ENCODE measurements around the gene TNFRSF18.

The TNFRSF18 gene

DNA sequence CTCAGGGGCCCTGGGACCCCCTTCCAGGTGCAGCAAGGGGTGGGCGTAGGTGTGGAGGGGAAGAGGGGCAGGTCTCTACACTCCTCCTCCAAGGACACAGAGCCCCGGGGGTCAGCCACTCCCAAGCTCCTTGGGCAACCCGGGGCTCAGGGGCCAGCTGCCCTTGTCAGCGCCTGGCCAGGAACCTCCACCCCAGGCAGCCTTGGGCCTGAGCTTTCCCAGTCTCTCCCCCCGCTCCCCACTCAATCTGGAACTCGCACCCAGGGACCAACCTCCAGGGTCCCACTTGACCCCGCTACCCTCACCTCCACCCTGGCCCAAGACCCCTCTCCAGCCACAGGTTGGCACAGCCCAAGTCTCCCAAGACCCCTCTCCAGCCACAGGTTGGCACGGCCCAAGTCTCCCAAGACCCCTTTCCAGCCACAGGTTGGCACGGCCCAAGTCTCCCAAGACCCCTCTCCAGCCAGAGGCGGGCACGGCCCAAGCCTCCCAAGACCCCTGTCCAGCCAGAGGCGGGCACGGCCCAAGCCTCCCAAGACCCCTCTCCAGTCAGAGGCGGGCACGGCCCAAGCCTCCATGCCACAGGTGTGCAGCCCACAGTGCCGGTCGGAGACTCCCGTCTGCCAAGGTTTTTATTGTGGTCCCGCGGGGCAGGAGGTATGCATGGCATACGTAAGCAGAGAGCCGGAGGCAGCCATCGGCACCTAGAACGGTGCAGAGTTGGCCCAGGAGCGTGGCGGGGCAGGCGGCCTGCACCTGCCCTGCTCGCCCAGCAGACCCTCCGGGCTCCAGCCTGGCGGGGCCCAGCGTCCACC is 4.5 kb upstream of the TNFRSF18 start:
- no peak for DNase-seq

DNA sequence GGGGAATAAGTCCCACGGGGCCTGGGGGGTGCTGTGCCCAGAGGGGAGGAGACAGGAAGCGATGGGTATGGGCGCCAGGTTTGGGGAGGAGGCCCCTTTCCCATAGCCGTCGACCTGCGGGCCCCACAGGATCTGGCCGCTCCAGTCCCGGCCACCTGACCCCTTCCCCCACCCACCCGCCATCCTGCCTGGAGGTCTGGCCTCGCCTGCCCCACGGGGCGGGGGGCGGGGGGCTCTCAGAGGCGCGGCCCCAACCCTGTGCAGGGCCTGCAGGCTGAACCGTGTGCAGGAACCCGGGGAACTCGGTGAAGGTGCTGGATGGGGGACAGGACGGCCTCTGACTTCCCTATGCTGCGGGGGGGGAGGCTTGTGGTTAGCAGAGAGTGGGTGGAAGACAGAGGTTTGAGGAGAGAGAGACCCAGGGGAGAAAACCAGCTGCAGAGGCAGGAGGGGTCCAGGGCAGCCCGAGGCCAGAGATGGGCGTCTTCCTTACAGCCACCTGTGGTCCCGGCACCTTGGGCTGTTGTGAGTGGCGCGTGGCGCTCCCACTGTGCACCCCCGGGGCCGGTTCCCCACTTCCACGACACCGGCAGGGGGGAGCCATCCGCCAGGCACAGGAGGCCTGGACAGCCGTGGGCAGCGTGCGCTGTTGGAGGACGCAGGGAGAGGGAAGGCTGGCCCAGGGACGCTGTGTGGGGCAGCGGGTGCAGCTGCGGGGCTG is 2.5 kb upstream of the TNFRSF18 start:
- DNase-seq = peak; percentile 25

DNA sequence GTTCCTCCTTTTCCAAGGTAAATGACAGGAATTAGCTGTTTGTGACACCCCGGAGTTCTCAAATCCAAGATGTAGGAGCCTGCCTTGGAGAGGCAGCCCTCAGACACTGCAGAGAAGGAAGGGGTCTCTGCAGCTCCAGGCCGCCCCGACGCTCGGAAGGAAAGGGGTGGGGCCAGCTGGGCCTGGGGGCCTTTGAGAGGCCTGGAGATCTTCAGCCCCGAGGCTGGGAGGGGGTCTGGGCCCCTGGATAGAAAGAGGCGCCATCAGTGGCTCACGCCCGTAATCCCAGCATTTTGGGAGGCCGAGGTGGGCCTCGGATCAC is 1.1 kb upstream of the TNFRSF18 start:
- DNase-seq = no peak

DNA sequence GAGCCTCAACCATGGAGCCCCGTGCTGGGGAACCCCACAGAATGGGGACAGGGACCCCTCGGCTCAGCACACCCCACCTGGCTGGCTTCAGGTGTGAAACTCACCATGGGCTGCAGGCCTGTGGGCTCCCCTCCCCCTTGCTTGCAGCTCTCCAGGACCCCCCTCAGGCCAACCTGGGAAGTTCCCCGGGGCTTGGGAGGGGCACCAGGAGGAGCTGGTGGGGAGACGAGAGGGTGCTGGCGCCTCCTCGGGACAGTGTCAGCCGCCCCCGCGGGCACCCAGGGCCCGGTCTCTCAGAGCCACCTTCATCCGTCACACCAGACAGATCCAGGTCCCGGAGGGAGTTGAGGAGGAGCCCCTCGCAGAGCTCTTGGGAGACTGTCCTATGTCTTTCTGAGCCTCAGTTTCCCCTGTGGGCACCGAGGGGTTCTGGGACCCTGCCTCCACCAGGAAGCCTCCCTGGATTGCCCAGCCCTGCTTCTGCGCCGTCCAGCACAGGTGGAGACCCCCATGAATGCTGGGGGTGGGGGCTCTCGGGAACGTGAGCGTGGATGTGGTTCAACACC is 657 bp upstream of the TNFRSF18 start:
- no peak for DNase-seq

DNA sequence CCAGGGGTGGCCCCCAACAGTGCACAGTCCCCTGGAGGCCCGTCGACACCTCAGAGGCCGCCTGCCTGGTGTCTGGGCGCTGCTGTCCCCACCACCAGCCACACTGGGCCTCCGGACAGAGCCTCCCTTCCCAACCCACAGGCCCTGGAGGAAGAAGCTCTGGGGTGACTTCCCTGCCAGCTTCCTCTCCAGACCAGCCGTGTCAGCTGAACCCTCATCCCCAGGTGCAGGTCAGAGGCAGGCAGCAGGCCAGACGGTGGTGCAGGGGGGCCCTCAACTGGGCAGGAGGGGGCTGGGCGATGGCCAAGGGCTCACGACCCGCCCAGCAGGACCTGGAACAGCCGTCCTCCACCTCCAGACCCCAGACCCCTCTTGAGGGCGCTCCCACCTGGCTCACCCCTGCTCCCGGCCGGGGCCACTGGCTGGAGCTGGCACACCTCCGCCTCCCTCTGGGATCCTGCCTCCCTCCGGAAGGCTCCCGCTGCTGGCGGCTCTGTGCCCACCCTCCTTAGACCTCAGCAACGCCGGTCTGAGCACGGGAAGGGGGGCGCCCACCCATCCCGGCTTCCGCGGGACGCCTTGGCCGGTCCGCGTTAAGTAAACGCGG is 520 bp downstream of the TNFRSF18 start:
- no peak for DNase-seq

DNA sequence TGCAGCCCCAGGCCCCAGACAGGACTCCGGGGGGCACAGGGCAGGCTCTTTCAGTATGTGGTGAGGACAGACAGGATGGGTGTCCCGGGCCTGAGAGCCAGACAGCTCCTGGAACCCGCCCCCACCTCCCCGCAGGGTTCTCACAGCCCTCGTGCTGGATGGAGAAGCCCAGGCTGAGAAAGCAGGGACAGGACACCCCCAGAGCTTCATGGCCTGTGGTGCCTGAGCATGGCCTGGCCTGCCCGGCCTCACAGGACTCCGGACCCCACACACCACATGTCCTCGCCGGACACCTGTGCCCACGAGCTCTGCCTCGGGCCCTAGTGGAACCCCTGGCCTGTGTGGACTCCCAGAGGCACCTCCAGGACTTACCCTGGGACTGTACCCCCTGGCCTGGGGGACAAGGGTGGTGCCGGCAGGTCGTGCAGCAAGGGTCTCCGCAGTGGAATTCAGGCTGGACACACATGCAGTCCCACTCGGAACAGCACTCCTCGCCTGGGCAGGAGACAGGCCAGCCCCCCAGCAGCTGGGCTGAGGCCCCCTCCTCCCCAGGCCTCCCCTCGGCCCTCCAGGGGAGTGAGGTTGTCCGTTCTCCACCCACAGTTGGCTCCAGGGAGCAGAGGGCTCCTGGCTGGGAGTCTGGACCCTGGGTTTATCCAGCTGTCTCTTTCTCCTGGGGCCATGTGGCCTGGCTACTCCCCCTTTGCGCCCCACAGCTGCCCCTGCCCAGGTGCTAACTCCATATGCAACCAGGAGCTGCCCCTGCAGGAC is 1.2 kb downstream of the TNFRSF18 start:
- DNase-seq = no peak

DNA sequence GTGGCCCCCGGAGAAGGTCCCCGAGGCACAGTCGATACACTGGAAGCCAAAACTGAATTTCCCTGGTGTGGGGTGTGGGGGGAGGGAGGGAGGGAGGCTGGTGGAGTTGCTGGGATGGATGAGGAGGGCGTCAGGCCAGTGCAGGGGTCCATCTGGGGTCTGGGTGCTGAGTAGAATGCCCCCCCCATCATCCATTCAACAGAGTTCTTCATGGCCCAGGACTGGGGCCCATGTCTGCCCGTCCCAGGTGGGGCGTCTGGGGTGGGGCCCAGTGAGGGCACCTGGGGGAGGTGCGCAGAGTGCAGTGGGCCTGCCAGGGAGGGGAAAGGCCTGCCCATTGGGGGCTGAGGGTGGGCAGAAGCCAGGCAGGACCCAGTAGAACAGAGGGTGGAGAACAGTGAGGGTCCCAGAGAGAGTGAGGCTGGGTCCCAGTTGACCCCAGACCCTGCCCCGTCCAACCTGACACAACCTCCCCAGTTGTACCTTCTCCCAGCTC is 1.9 kb downstream of the TNFRSF18 start:
- DNase-seq = no peak

DNA sequence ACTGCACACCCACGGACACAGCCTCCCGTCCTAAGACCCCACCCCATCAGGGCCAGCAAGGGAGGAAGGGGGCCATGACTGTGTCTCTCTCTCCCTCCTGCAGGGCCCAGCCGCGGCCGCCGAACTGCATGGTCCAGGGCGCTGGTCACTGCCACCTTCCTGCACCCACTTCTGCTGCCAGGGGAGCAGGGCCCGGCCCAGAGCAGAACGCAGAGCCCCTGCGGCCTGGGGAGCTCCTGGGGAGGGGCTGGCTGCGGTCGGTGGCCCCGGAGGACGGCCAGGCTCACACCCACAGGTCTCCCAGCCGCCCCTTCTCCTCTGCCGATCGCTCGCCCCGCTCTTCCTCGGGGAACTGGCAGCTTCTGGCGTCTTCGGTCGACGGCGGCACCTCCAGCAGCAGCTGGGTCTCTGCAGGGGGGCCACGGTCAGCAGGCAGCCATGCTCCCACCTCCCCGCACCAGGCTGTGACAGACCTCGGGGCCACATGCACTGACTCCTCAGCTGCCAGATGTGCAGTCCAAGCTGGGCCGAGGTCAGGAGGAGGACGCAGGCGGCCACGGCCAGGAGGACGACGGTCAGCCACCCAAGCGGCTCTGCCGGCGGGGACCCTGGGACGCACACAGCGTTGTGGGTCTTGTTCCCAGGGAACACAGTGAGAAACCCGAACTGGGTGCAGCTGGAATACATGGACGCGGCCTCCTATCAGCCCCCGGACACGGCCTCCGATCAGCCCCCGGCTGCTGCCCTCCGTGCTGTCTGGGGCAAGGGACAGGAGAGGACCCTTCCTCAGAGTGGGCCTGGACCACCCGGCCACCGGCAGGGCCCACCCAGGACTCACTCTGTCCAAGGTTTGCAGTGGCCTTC is 2.6 kb downstream of the TNFRSF18 start:
- no peak for DNase-seq

DNA sequence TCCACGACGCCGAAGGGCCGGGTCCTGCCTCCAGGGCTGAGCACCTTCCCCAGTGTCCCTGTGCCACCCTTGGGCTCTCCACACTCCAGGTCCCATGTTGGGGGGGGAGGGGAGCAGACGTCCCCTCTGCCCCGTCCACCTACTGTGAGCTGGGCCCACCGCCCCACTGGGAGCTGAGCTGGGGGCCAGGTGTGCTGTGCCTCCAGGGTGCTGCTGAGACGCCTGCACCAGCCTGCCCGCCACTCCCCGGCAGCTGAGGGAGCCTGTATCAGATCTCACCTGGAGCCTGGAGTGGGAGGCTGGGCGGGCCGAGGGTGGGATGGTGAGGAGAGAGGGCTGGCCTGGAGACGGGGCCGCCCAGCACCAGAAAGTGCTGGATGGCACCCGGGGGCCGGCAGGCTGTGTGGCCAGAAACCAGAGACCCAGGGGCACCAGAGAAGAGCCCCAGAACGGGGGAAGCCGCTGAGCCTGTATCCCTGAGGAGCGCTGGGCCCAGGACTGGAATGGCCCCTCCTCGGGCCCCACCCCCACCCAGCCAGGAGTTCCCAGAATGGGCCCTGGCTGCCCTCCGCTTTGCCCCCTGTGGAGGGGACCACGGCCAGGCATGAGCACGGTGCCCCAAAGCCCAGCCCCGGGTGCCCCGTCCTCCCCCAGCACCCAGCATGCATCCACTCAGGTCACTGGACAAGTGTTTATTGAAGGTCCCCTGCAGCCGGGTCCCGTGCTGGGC is 3.4 kb downstream of the TNFRSF18 start:
- no peak for DNase-seq

DNA sequence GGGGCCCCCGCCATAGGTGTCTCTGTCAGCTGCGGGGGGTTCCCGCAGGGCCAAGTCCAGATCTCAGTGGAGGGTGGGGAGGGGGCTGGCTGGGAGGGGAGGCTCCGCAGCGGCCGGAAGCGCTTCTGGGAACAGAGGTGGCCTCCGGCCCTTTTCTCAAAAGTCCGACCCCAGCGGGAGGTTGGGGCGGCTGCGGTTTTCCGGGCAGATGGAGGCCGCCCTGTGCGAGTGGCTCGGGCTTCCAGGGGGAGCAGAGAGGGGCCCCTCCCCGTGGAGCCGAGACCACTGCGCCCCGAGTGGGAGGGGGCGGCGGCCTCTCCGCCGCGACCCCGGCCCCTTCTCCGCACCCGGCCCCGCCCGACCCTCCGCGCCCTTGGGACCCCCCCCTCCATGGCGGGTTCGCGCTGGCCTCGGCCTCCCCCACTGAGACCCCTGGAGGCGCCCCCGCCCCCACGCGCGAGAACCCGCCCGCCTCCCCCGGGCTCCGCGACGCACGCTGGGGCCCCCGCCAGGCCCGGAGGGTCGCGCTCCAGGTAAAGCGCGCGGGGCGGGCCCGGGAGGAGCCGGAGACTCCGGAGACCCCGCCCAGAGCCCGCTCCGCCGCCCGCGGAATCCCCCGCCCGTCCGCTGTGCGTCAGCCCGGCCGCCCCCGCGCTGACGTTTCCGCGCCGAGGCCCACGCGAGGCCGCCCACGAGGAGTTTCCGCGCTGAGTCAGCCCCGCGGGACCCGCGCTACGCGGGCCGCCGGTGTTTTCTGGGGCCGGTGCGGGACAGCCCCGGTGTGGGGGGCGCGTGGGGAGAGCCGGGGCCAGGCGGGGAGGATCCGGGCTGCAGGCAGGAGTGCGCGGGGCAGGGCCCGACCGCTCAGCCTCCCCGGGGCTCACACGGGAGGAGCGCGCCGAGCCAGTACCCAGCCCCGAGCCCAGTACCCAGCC is 5.2 kb downstream of the TNFRSF18 start:
- DNase-seq = peak; percentile 36

DNA sequence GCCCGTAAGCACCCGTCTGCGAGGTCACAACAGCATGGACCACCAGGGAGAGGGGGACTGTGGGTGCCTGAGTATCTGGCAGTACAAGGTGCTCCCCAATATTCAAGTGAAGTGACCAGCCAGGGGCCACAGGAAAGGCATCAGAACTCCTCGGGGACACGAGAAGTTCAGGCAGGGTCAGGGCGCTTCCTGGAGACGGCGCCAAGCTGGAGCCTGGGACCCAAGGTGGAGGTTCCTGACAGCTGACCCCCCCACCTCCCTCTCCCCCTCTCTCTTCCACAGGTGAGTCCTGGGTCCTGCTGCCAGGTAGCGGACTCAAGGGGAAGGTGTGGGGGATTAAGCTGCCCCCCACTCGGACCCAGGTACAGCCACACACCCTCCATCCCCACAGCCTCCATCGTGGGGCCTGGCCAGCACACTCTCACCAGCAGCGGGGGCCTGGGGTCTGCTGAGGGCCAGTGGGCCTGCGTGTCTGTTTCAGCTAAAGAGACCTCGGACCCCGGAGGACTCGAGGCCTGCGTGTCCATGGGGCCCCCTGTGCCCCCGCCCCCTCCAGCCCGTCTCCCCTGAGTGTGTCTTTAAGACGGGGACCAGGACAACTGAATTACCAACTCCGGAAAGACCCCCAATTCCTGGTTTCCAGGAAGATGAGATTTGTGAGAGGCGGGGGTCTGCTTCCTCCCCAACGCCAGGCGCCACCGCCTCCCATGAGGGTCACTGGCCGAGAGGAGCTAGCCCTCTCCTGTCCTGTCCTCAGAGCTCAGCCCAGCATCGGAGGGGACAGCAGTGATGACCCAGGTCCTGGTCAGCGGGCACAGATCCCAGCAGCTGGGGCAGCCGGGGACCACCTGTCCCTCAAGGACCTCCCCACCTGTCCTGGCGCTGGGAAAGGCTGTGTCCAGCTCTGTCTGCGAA is 6.2 kb downstream of the TNFRSF18 start:
- no peak for DNase-seq

DNA sequence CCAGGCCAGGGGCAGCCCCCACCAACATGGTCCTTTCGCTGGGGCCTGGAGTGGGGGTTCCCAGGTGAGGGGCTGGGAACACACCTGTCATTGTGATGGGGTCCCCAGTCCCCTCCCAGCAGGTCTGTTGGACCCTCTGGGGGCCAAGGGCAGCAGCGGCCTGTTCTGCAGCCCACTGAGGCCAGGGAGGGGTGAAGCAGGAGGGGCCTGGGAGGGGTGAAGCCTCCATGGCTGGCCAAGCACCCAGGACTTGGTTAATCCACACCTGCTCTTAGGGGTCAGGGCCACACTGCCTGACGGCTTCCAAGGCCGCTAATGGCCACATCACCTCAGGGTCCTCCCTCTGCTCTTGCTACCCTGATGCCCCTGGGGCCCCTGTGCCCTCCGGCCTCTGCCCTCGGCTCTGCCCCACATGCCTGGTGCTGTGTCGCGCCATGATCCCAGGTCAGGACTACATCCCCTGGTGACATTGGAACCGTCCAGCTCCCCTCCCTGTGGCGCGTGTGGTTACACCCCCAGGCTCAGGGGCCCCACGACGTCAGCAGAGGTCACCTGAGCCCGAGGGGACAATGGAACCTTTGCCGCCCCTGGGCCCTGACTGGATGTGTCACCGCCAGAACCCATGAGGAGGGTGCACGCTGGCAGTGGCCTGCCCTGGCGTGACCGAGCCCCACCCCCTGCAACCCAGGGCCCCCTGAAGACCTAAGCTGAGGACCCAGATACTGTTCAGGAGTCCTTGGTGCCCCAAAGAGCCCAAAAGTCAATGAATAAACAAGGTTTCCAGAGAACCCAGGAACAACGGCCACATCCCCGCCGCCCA is 7.0 kb downstream of the TNFRSF18 start:
- no peak for DNase-seq

DNA sequence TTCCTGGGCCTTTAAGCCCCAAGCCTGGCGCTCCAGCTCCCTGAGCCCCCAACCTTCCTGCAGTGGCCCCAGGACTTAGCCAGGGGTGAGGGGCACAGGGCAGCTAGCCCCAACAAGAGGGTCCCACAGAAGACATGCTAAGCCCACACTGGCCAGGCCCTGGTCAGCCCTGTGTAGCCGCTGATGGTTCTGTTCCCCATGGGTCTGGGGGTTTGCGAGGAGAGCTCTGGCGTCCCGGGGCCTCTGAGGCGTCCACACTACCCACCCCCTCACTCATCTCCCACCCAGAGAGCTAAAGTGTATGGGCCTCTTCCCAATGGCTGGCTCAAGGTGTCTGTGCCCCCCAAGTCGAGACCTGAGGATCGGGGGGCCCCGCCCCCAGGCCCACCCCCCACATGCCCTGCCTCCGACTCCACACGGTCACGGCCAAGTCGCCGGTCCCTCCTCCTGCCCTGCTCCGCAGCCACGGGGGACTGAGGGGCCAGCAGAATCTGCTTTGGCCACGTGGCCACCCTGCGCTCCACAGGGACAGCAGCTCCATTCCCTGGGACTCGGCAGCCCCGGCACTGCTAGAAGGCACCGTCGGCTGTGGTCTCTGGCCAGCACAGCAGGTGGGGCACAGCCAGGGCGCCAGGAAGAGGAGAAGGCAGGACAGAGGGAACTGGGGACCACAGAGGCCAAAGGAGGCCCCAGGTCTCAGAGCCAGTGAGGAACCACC is 7.8 kb downstream of the TNFRSF18 start:
- no peak for DNase-seq

DNA sequence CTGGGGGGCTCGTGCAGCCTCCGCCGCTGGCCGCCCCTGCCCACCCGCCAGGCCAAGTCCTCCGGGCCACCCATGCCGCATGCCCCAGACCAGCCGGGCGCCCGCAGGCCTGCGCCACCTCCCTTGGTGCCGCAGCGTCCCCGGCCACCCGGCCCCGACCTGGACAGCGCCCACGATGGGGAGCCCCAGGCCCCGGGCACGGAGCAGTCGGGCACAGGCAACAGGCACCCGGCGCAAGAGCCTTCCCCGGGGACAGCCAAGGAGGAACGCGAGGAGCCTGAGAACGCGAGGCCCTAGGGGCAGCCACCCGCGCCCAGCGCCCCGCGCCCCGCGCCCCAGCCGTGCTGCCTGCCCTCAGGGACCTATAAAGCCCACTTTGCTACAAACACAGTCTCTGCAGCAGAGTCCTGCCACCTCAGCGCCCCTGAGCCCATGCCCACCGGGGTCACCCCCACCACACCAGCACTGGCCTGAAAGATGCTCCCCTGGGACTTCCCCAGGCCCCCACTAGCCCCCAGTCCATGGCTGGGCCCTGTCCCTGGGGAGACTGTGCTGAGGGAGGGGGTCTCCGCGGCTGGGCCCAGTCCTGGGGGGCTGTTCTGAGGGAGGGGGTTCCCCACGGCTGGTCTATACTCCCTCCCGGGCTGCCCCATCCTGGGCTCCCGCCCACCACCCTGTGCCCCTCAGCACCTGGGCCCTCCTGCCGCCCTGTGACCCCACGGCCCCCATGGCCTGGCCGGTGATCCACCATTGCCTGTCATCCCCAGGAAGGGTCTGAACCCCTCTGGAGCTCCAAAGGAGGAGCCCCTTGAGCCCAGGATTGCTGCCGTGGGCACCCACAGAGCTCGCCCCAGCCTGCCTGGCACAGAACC is 8.6 kb downstream of the TNFRSF18 start:
- DNase-seq = no peak

DNA sequence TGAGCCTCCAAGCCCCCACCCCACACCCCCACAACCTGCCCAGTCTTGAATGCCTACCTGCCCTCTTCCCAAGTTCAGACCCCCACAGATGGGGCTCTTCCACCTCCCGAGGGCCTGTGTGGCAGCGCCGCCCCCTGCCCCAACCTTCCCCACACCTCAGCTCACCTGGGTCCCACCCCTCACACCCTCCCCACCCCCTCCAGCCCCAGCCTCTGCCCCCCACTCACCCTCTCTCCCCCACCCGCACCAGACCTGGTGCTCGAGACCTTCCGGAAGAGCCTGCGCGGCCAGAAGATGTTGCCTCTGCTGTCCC is 9.2 kb downstream of the TNFRSF18 start:
- no peak for DNase-seq

DNA sequence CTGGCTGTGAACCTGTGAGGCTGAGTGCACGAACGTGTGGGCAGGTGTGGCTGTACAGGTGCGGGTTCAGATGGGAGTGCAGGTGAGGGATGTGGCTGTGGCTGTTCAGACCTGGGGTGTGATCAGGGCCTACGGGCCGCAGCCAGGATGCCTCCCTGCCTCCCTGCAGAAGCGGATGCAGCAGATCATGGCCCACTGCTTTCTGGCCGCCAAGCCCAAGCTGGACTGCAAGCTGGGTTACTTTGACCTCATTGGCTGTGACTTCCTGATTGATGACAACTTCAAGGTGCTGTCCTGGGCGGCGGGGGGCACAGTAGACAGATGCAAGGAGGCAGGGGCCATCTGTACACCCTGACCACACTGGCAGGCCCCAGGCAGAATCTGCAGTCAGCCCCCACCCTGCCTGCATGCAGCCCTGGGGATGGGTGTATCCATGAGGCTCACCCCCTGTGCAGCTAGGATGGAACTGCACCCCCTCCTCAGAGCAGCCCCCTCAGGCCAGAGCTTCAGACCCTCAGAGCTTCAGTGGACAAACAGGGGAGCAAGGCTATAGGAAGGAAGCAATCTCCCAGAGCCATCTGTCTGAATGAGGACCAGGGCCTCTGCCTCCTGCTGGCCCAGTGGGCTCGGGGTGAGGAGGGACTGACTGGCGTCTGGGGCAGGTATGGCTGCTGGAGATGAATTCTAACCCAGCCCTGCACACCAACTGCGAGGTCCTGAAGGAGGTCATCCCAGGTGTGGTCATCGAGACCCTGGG is 9.8 kb downstream of the TNFRSF18 start:
- no peak for DNase-seq

Data from GDM1 (cell line).